ENCODE results near the gene DLX3. TPM values are rescaled to one million over a fixed set of nuclear protein-coding genes. Genes with fewer than 3 reads are reported as not detected.

DLX3 gene
- total and polyA plus RNA-seq, 8 donors = 0.68 TPM; not detected in 7

- Histone ChIP-seq H3K27me3 (peaks cover 10 to 80% (median 33%) of the 10 kb centered on the region in 3 donors), H3K27ac (no peak overlapping the region), H3K4me1 (no peaks in the 10 kb centered on the region), H3K36me3 (no peaks in the 10 kb centered on the region), H3K4me3 (no peak overlapping the region), H3K9me3 (no peaks in the 10 kb centered on the region)
- WGBS, 5 donors = 49 to 65% (median 61%) methylated on average over 12 to 14 of the region's 14 CpGs
- intact Hi-C loops (cut with DNase I; ENCODE audit: low total_unique reads) = loop anchor here (5.0 kb wide), 1 partner anchor 46 kb away; the partner anchor contains the start of gene DLX3
- no peak for DNase-seq
- TF ChIP-seq EP300 (IDR thresholded peaks at IDR 0.05) = no peak
- TF ChIP-seq, protein P1, sequence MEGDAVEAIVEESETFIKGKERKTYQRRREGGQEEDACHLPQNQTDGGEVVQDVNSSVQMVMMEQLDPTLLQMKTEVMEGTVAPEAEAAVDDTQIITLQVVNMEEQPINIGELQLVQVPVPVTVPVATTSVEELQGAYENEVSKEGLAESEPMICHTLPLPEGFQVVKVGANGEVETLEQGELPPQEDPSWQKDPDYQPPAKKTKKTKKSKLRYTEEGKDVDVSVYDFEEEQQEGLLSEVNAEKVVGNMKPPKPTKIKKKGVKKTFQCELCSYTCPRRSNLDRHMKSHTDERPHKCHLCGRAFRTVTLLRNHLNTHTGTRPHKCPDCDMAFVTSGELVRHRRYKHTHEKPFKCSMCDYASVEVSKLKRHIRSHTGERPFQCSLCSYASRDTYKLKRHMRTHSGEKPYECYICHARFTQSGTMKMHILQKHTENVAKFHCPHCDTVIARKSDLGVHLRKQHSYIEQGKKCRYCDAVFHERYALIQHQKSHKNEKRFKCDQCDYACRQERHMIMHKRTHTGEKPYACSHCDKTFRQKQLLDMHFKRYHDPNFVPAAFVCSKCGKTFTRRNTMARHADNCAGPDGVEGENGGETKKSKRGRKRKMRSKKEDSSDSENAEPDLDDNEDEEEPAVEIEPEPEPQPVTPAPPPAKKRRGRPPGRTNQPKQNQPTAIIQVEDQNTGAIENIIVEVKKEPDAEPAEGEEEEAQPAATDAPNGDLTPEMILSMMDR (IDR thresholded peaks at IDR 0.05) = no peak
- no peak for TF ChIP-seq POLR2A (IDR thresholded peaks at IDR 0.05)
- no peak for TF ChIP-seq POLR2AphosphoS5 (IDR thresholded peaks at IDR 0.05)
These were observed 43.5 kb downstream of the DLX3 start for GRCh38 chr17:49951362-49952082.

GRCh38 chr17:49949634-49950033 lies 45.4 kb downstream of the DLX3 start:
- Histone ChIP-seq H3K27me3 (peaks cover 10 to 91% (median 46%) of the 10 kb centered on the region in 3 donors), H3K27ac (no peak overlapping the region), H3K4me3 (no peak overlapping the region), H3K9me3 (no peaks in the 10 kb centered on the region), H3K36me3 (no peaks in the 10 kb centered on the region), H3K4me1 (no peaks in the 10 kb centered on the region)
- TF ChIP-seq, protein P1 (IDR thresholded peaks at IDR 0.05) = no peak
- TF ChIP-seq EP300 (IDR thresholded peaks at IDR 0.05) (no peak), POLR2A (IDR thresholded peaks at IDR 0.05) (no peak), POLR2AphosphoS5 (IDR thresholded peaks at IDR 0.05) (no peak)
- no peak for DNase-seq
- intact Hi-C loops (cut with DNase I; ENCODE audit: low total_unique reads) = loop anchor here (5.0 kb wide), 1 partner anchor 48 kb away; the partner anchor contains the start of gene DLX3
- 63 to 85% (median 70%) methylated on average over 2 of the region's 2 CpGs for WGBS, 5 donors

DNA sequence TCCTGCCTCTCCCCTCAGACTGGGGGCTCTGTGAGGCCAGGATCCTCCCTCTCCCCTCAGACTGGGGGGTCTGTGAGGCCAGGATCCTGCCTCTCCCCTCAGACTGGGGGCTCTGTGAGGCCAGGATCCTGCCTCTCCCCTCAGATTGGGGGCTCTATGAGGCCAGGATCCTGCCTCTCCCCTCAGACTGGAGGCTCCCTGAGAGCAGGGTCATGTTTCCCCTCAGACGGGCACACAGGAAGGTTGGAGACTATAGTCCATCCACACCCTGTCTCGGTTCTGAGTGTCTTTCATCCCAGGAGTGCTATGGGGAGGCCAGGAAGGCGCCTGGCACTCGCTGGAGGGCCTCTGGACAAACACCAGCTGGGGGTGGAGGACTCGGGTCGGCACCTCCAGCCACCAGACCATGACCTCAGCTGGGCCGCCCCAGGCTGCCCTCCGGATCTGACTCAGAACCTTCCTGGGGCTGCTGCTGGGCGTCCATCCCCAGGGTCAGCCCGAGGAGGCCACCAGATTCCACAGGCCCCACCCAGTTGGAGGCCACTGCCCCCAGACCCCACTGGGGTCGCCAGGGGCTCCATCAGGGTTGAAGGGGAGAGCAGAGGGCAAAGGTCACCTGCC lies 48.0 kb downstream of the DLX3 start:
- Histone ChIP-seq H3K27me3 (peaks cover 6 to 100% (median 51%) of the 10 kb centered on the region in 3 donors), H3K4me3 (no peak overlapping the region), H3K27ac (no peak overlapping the region), H3K4me1 (no peaks in the 10 kb centered on the region), H3K9me3 (no peaks in the 10 kb centered on the region), H3K36me3 (no peaks in the 10 kb centered on the region)
- no peak for DNase-seq
- 64 to 81% (median 70%) methylated on average over 9 to 11 of the region's 11 CpGs for whole genome bisulfite sequencing, 5 donors
- intact Hi-C loops (cut with DNase I; ENCODE audit: low total_unique reads) = no loop called here
- no peak for TF ChIP-seq POLR2A (IDR thresholded peaks at IDR 0.05)
- TF ChIP-seq, protein P1 (IDR thresholded peaks at IDR 0.05) = no peak
- TF ChIP-seq EP300 (IDR thresholded peaks at IDR 0.05) = no peak
- TF ChIP-seq POLR2AphosphoS5 (IDR thresholded peaks at IDR 0.05) = no peak

GRCh38 chr17:49946208-49946607 lies 48.8 kb downstream of the DLX3 start:
- DNase-seq = no peak
- H3K4me3 ChIP-seq = no peak overlapping the region
- 51 to 78% (median 70%) methylated on average over 8 of the region's 8 CpGs for WGBS, 5 donors
- H3K27me3 ChIP-seq = peaks cover 0 to 100% (median 46%) of the 10 kb centered on the region in 3 donors
- H3K27ac ChIP-seq = no peak overlapping the region
- intact Hi-C loops (cut with DNase I; ENCODE audit: low total_unique reads) = no loop called here
- TF ChIP-seq POLR2A (IDR thresholded peaks at IDR 0.05) = no peak
- no peak for TF ChIP-seq EP300 (IDR thresholded peaks at IDR 0.05)
- TF ChIP-seq, protein P1 (IDR thresholded peaks at IDR 0.05) = no peak
- TF ChIP-seq POLR2AphosphoS5 (IDR thresholded peaks at IDR 0.05) = no peak
- no peaks in the 10 kb centered on the region for H3K4me1 ChIP-seq
- no peaks in the 10 kb centered on the region for H3K36me3 ChIP-seq
- no peaks in the 10 kb centered on the region for H3K9me3 ChIP-seq
